GM19351 (cell line): ENCODE data around the gene GPX2.
A peak's percentile ranks its signal among the peaks of the same experiment; 100 is the strongest.

ENCODE experiments used
- ATAC-seq: cut with Tn5 transposase; IDR thresholded peaks from one replicate; pipeline ENCODE4 v1.9.1; 2021; ENCODE audit warnings: mild to moderate bottlenecking, moderate library complexity; ENCODE audit not compliant: unreplicated experiment

GPX2 gene

DNA sequence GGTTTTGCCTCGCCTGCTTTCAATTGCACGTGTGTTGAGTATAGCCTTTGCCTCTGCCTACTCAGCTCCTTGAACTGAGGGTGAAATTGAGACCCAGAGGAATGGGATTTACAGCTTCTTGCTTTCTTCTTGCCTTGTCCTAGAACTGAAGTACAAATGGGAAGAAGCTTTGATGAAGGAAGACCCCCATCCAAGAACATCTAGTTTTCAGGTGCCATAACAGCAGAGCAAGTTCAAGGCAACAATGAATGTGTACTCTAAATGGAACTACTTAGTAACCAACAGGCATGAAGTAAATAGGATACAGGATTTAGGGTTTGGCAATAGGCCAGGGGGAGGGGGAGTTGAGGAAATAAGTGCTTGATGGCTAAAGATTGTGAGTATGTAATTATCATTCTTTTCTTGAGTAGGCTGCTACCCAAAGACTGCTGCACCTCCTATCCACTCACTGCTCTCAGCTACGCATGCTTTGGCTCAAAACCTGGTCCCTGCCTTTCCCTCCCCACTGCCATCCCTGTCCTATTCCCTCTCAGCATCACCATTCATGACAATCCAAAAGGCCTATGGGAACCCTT, 2.1 kb downstream of the GPX2 start:
- ATAC-seq = no peak

DNA sequence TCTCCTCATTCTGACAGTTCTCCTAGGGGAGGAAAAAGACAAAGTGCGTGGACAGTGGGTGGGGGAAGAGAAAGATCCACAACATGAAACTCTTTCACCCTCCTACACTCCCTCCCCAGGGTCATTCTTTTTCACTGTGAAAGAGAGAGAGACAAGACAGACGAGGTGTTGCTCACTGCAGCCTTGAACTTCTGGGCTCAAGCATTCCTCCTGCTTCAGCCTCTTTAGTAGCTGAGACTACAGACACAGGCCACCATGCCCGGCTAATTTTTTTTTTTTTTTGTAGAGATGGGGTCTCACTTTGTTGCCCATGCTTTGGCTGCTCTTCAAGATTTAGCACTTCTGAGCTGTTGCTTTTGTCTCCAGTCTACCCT, 2.7 kb downstream of the GPX2 start:
- no peak for ATAC-seq

DNA sequence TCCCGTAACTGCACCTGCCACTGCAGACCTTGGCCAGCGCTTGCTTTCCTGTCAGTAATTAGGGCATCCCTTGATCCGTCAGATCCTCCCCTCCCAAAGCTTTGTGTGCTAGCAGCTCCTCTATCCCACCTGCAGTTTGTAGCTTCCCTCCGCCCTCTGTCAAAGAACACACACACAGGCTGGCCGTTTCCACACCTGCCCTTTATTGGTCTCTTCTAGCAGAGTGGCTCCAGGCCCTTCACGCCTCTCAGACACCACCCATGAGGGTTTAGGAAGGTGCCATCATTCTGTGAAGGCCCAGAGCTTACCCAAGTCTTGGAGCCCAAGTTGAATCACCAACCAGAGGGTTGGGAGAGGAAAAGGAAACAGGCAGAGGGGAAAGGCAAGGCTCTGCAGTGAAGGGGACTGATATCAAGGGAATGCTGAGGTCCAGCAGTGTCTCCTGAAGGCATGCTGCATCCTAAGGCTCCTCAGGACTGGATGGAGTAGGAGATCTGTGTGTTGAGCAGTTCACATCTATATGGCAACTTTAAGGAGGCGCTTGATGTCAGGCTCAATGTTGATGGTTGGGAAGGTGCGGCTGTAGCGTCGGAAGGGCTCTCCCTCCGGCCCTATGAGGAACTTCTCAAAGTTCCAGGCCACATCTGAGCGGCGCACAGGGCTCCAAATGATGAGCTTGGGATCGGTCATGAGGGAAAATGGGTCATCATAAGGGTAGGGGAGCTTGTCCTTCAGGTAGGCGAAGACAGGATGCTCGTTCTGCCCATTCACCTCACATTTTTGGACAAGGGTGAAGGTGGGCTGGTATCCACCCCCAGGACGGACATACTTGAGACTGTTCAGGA, 3.4 kb downstream of the GPX2 start:
- ATAC-seq = no peak

DNA sequence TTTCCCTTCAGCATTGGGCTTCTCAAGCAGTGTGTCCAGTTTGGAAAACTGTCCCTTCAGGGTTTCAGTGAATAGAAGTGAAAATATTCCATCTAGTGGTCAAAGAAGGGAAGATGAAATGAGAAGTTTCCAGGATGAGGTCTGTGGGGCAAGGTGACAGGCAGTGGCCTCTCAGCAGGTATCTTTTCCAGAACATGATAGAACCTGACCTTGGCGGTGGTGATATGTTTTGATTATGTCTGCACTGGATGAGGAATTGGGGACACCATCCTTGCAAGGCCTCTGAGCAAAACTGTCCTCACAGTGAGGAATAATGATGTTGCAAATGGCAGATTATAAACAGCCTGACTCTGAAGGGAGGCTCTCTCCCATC, 4.7 kb downstream of the GPX2 start:
- ATAC-seq = no peak

DNA sequence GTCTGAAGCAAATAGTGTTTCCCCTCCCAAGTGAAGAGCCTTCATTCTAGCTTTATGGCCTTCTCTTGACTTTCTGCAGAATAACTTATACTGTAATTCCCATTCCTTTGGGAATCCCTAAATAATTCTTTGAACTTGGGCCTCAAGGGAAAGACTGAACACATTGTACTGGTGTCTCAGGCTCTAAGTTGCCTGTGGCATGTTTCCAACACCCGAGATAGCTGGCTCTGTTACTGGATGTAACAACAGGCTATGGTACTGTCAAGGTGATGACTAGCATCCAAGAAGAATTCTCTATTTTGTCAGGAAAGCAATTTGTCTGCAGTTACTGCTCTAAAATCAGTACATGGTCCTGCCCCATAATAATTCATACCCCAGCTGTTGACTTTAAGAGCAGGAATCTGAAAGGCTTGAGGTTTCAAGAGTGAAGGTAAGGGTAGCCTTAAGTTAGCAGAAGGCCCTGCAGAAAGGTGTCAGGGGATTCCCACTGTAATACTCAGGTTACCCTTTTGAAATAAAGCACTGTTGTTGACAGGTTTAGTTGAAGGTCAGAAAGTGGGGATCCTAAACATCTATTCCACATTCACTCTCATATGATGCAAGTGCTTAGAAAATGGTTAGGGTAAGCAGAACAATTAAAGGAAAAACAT, 5.2 kb downstream of the GPX2 start:
- no peak for ATAC-seq

DNA sequence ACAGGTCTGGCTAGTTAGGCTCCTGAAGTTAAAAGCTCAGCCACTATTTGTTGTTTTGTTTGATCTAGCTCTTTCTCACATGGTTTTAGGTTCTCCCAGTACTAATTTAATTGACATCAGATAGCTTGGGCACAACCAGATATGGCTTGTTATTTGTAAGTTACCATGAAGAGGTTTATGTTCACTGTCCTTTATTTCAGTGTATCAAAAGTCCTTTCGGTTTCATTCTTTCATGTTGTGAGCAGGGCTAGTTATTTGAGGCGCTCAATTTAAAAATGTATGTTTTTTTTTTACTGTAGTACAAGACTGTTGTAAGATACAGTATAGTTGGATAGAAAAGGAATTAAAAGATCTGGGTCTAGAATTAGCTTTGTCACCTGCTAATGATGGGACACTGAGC, 7.0 kb downstream of the GPX2 start:
- ATAC-seq = no peak

DNA sequence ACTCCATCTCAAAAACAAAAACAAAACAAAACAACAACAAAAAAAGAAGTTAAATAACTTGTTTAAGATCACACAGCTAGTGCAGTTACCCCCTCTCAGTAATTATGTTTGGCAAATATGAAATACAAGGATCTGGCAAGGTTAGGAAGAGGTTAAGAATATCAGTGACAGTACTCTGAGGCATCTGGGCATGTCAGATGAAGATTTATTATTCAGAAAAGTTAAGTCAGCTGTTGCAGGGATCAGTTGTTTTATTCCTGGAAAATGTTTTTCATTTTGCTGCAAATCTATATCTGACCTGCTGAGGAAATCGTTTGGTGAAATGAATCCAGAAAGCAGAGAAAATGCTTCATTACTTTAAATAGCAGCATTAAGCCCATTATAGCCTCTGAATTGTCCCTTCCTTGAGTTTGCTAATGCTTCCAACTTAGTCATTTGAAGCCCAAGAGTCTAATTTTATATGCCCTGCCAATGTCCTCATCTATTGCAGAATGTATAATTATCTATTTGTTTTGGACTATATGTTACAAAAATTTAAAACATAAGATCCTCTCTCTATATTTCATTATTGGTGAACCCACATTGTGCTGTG, 8.1 kb downstream of the GPX2 start:
- no peak for ATAC-seq

DNA sequence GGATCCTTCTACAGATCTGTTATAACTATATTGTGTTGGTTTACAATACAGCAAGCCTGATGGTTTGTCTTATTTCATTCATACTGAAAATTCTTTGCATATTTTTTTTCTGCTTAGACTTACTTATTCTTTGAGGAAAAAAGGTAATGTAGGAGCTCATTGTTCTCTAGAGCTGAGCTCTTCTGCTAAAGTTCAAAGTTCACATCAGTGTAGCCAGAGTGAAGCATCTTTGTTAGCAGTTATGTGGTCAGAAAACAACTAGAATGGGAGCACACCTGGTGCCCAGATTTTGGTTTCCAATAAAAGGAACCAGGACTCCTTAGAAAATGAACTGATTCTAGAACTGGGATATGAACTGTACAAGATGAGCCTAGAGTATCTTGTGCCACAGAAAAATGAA, 10.3 kb downstream of the GPX2 start:
- ATAC-seq = no peak

DNA sequence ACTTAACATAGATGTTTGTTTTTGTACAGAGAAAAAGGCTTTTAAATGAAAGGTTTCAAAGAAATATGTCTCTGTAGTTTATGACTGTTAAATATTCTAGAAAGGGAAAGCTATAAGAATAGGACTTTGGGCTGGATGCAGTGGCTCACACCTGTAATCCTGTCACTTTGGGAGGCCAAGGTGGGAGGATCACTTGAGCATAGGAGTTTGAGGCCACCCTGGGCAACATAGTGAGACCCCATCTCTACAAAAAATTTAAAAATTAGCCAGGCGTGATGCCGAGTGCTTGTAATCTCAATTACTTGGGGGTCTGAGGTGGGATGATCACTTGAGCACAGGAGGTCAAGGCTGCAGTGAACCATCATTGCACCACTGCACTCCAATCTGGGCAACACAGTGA, 11.4 kb downstream of the GPX2 start:
- ATAC-seq = no peak

DNA sequence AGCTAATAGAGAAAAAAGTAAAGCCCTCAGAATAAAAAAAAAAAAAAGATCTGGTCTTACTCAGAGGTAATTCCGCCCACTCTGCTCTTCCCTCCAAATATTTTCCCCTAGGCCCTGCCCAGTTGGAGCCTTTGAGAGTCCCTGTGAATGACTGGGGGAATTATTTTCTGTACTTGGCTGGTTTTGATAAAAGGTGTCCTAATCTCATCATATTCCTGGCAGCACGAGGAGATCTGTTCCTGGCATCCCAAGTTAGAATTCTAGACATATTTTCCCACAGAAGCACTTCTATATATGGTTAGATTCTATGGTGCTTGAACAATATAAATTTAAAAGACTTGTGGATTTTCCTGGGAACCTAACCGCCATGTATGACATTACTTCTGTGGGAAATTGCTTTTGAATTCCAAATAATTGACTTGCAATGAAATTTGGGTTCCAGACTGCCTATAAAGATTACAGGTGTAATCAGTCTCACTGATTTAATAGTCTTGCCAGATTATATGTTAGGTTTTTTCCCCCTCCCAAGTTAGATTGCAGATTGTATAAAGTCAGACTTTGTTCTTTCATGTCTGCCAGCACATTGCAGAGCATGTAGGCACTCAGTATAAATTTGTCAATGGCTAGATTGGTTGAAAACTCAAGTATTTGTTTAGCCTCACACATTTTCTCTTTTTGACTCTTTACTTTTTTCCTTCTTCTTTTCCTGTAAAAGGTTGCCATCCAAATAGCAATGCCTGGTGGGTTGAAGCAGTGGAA, 12.3 kb downstream of the GPX2 start:
- ATAC-seq = no peak

DNA sequence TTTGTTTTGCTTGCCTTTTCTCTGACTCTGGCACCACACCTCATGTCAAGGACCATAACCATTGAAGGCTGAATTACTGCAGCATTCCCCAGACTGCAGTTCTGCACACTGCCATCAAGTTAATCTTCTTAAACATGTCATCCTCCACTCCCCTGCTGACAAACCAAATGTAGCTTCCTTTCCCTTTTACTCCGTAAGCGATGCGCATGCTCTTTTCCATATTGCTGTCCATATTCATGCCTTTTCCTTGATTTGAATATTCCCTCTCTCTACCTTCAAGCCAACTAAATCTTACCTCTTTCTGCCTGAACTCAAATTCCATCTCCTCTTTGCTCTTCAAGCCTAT, 13.6 kb downstream of the GPX2 start:
- ATAC-seq = no peak

DNA sequence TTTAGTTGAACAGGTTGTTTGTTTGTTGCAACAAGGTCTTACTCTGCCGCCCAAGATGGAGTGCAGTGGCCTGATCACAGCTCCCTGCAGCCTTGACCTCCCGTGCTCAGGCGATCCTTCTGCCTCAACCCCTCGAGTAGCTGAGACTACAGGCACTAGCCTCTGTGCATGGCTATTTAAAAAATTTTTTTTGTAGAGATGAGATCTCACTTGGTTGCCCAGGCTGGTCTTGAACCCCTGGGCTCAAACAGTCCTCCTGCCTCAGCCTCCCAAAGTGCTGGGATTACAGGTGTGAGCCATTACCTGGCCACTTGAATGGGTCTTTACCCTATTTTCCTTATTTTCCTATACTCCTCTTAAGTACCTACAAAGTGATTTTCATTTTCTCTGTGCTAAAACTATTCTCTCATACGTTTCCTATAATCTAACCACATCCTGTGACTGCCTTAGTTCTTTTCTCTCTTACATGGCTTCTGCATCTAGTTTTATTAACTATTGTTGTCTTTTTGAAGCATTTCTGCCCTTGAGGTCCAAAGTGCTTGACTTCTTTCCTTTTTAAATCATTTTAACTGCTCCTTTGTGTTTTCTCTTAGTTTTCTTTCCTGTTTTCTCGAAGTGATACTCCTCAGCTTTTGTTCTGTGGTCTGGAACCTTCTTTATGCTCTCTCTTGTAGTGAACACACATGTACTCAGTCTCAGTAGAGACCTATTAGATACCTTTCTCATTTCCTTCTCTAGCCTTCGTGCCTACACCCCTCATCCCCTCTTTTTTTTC, 14.1 kb downstream of the GPX2 start:
- peak; percentile 84 for ATAC-seq

DNA sequence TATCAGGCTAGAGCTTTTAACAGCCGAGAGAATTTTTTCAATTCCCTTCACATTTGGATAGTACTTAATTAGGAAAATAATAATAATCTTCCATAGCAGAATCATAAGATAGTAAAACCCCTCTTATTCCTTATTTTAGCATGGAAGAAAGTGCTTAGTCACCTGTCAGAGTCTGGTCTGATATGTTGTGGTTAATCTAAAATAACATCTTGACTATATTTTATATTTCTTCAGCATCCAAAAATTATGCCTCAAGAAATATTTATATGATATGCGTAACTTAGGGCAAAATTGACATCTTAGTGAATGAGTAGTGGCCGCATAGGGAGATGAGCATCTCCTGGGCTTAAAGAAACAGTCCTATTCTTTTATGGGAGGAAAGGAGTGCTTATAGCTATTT, 15.5 kb downstream of the GPX2 start:
- no peak for ATAC-seq

DNA sequence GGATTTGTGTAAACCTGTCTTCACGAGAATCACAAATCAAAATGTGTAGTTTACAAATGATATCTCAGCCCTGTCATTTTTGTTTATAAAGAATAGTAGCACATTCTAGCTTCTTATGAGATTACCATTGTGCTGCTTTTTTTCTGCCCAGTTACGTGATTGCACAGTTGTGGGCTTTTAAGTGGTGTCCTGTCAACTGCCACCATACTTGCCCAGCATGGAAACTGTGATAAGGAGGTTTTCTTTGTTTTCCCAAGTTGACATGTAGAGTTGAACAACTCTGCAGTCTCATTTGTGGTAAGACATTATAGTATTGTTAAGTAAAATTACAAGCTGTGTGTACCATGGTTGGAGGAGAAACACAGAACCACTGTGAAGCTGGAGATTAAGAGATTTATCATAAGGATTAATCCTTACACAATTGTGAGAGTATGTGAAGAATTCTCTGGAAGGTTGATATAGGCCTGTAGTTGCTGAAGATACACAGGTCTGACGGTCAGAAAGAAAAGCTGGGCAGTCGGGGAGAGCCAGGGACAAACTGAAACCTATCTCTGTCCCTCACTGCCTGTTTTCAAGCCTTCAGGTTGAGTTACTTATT, 16.0 kb downstream of the GPX2 start:
- ATAC-seq = no peak

DNA sequence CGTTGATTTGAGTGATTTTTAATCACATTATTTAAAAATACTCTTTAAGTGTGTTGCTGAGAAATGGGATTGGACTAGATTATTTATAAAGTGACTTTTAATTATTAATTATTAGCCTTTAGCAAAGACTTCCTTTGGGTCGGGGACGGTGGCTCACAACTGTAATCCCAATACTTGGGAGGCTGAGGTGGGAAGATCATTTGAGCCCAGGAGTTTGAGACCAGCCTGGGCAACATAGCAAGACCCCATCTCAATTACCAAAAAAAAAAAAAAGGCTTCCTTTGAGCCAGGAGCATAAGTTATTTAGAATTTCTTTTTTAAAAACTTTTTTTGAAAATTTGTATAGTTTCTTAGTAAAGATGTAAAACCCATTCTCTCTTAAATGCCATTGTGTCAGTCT, 19.5 kb downstream of the GPX2 start:
- no peak for ATAC-seq

DNA sequence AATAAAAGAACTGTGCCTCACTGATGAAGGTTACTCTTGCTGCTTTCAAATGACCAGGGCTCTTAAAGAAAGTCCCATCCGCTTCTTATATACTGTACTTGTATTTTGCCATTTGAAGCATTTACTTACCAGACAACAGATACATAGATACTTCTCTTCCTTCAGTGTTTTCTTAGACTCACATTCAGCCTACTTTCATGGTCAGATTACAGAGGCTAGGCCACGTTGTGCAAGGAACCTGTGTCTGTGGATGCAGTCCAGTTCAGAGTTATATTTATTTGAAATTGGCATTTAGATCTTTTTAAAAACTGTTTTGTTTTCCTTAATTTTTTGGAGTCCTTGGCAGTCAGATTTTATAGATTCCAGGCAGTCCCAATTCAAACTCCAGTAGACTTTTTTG, 22.1 kb downstream of the GPX2 start:
- no peak for ATAC-seq

DNA sequence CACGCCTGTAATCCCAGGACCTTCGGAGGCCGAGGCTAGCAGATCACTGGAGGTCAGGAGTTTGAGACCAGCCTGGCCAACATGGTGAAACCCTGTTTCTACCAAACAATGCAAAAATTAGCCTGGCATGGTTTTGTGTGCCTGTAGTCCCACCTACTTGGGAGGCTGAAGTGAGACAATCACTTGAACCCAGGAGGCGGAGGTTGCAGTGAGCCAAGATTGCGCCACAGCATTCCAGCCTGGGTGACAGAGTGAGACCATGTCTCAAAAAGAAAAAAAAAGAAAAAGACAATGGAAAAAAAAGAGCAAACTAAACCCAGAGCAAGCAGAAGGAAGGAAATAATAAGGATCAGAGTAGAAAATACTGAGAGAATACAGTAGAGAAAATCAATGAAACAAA, 22.9 kb downstream of the GPX2 start:
- ATAC-seq = no peak

DNA sequence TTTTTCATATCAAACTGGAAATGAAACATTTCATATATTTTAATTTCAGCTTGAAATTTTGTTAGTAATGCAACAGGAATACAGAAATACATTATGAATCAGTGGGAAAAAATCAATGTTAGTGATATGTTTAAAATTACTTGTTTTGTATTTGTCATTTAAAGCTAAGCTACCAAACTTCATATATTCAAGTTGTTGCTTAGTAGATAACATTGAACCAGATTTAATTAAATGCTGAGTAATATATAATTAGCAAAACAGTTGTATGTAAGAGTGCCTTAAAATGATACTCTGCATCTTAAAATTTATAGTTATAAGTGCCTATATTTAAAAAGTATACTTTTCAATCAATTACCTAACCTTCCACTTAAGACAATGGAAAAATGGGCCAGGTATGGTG, 23.3 kb downstream of the GPX2 start:
- no peak for ATAC-seq

DNA sequence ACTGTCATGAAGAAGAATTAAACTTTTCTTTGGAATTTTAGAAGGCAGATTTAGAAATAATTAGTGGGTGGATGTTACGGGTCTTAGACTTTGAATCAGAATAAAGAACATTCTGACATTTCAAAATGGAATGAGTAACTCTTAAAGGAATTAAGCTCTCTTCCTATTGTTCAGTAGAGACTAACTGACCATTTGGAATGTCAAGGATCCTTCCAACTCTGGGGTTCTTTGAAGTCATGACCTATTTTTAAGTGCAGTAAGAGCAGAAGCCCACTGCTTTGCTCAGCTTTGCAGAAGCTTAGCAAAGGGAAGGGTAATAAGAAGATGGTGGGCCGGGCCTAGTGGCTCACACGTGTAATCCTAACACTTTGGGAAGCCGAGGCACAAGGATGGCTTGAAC, 24.3 kb downstream of the GPX2 start:
- no peak for ATAC-seq

DNA sequence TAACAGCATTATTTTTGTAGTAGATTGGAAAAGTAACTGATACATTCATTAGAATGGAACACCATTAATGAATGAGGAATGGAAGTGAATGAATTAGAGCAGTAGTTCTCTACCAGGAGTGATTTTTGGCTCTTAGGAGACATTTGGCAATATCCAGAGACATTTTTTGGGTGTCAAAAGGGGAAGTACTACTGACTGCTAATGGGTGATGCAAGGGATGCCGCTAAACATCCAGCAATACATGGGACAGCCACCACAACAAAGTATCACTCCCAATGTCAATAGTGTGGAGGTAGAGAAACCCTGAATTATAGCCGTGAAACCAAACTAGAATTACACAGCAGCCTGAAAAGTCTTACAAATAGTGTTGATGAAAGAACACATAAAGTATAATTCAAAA, 26.7 kb downstream of the GPX2 start:
- ATAC-seq = no peak
